MCF 10A (cell line): Measurements from ENCODE around the gene DCAF5. TPM values are rescaled to one million over a fixed set of nuclear protein-coding genes. Genes with fewer than 3 reads are reported as not detected.
A peak's percentile ranks its signal among the peaks of the same experiment; 100 is the strongest.

ENCODE experiments used
- BruUV-seq: library from RNA; stranded (reverse); fragments of 400-500 nt; replicated peaks from 2 replicates; lab custom pipeline; 2021; lab: Mats Ljungman, UMichigan
- CTCF ChIA-PET: fragments of 300-600 bp; sonication (Branson Sonifier 250); formaldehyde crosslinking; extraction: SDS; loops from one replicate; lab custom pipeline; 2021; ENCODE audit warnings: antibody characterized with exemption, inconsistent platforms; lab: Yijun Ruan, JAX
- POLR2A ChIA-PET: fragments of 300-600, 350-650 bp; sonication (Branson Sonifier 250); formaldehyde crosslinking; extraction: SDS; loops from one replicate; lab custom pipeline; 2020; ENCODE audit warnings: antibody characterized with exemption, inconsistent platforms; lab: Yijun Ruan, JAX
- DNase-seq: peaks from one replicate; pipeline ENCODE4 v3.0.0-alpha.2; 2018; ENCODE audit not compliant: unreplicated experiment
- H3K27ac Mint-ChIP-seq: one replicate; pipeline ENCODE4 v1.8.0; 2022; ENCODE audit warnings: mild to moderate bottlenecking, low read depth, mixed read lengths; ENCODE audit not compliant: unreplicated experiment
- H3K27me3 Mint-ChIP-seq: one replicate; pipeline ENCODE4 v1.8.0; 2022; ENCODE audit warnings: mixed read lengths; ENCODE audit not compliant: insufficient read depth, unreplicated experiment
- H3K36me3 Mint-ChIP-seq: one replicate; pipeline ENCODE4 v1.8.0; 2022; ENCODE audit warnings: mild to moderate bottlenecking, moderate library complexity, mixed read lengths; ENCODE audit not compliant: insufficient read depth, unreplicated experiment
- H3K4me1 Mint-ChIP-seq: one replicate; pipeline ENCODE4 v1.8.0; 2022; ENCODE audit warnings: mixed read lengths; ENCODE audit not compliant: insufficient read depth, unreplicated experiment
- H3K4me3 Mint-ChIP-seq: one replicate; pipeline ENCODE4 v1.8.0; 2022; ENCODE audit warnings: mild to moderate bottlenecking, moderate library complexity, mixed read lengths; ENCODE audit not compliant: unreplicated experiment
- H3K9me3 Mint-ChIP-seq: one replicate; pipeline ENCODE4 v1.8.0; 2022; ENCODE audit warnings: mixed read lengths; ENCODE audit not compliant: unreplicated experiment
- CTCF ChIP-seq: fragments of 200-600 bp; IDR thresholded peaks from one replicate; pipeline ENCODE4 v1.8.0; 2022; ENCODE audit warnings: antibody characterized with exemption, mild to moderate bottlenecking; ENCODE audit not compliant: unreplicated experiment
- intact Hi-C: fragments of 100-400 bp; cut with micrococcal nuclease; formaldehyde crosslinking; loops from 2 replicates; pipeline ENCODE4 v1.14.1; 2022
- total RNA-seq: library from RNA; stranded (reverse); gene quantifications from 2 replicates; pipeline ENCODE4 v1.2.3, GENCODE V29; 2022

The DCAF5 gene
- total RNA-seq, 1 experiment from 2014 or later: 37.7 TPM

GRCh38 chr14:69137843-69138535 lies 14.9 kb downstream of the DCAF5 start:
- DNase-seq: peak; percentile 57
- no peak overlapping the region for H3K27ac Mint-ChIP-seq
- intact Hi-C loops: no loop called here
- no peak overlapping the region for H3K4me3 Mint-ChIP-seq
- ChIA-PET POLR2A (interaction anchor here (1.4 to 7.5 kb wide), 2 partner anchors 14 to 53 kb away, joined by 4 to 77 read pairs; partner anchors contain the start of genes DCAF5 and EXD2), CTCF (interaction anchor here (0.6 to 0.7 kb wide), 4 partner anchors 43 to 1404 kb away, joined by 3 to 7 read pairs (median 6); no protein-coding TSS in a partner anchor)
- peaks cover 8% of the 10 kb centered on the region for H3K36me3 Mint-ChIP-seq
- no TSS peak for BruUV-seq
- no peaks in the 10 kb centered on the region for H3K27me3 Mint-ChIP-seq
- peaks cover 32% of the 10 kb centered on the region for H3K4me1 Mint-ChIP-seq
- no peak for TF ChIP-seq CTCF
- no peaks in the 10 kb centered on the region for H3K9me3 Mint-ChIP-seq

- intact Hi-C loops: no loop called here
- H3K36me3 Mint-ChIP-seq: peaks cover 8% of the 10 kb centered on the region
- no peaks in the 10 kb centered on the region for H3K9me3 Mint-ChIP-seq
- no peaks in the 10 kb centered on the region for H3K27me3 Mint-ChIP-seq
- no peak for TF ChIP-seq CTCF
- H3K4me3 Mint-ChIP-seq: no peak overlapping the region
- no peak overlapping the region for H3K27ac Mint-ChIP-seq
- ChIA-PET POLR2A (interaction anchor here (0.7 to 7.5 kb wide), 2 partner anchors 9 to 14 kb away, joined by 3 to 77 read pairs; partner anchors contain the start of gene DCAF5), CTCF (interaction anchor here (0.6 kb wide), 1 partner anchor 495 kb away, joined by 7 read pairs; no protein-coding TSS in a partner anchor)
- peaks cover 38% of the 10 kb centered on the region for H3K4me1 Mint-ChIP-seq
- BruUV-seq: no TSS peak
- DNase-seq: no peak
Measured at GRCh38 chr14:69137416-69137815, 15.5 kb downstream of the DCAF5 start.

- CTCF ChIA-PET: interaction anchor here (1.1 to 1.5 kb wide), 2 partner anchors 9 to 16 kb away, joined by 3 to 5 read pairs; no protein-coding TSS in a partner anchor
- H3K36me3 Mint-ChIP-seq: peaks cover 11% of the 10 kb centered on the region
- no peak for TF ChIP-seq CTCF
- DNase-seq: no peak
- H3K4me3 Mint-ChIP-seq: no peak overlapping the region
- peaks cover 46% of the 10 kb centered on the region for H3K4me1 Mint-ChIP-seq
- H3K27me3 Mint-ChIP-seq: no peaks in the 10 kb centered on the region
- POLR2A ChIA-PET: interaction anchor here (3.4 to 7.5 kb wide), 2 partner anchors 17 to 56 kb away, joined by 31 to 77 read pairs; partner anchors contain the start of genes DCAF5 and EXD2
- no peaks in the 10 kb centered on the region for H3K9me3 Mint-ChIP-seq
- no peak overlapping the region for H3K27ac Mint-ChIP-seq
- BruUV-seq: no TSS peak
- intact Hi-C loops: no loop called here
Measured at GRCh38 chr14:69135133-69135532, 17.8 kb downstream of the DCAF5 start.
